ENCODE measurements around the gene TSHZ2.

Gene TSHZ2, protein sequence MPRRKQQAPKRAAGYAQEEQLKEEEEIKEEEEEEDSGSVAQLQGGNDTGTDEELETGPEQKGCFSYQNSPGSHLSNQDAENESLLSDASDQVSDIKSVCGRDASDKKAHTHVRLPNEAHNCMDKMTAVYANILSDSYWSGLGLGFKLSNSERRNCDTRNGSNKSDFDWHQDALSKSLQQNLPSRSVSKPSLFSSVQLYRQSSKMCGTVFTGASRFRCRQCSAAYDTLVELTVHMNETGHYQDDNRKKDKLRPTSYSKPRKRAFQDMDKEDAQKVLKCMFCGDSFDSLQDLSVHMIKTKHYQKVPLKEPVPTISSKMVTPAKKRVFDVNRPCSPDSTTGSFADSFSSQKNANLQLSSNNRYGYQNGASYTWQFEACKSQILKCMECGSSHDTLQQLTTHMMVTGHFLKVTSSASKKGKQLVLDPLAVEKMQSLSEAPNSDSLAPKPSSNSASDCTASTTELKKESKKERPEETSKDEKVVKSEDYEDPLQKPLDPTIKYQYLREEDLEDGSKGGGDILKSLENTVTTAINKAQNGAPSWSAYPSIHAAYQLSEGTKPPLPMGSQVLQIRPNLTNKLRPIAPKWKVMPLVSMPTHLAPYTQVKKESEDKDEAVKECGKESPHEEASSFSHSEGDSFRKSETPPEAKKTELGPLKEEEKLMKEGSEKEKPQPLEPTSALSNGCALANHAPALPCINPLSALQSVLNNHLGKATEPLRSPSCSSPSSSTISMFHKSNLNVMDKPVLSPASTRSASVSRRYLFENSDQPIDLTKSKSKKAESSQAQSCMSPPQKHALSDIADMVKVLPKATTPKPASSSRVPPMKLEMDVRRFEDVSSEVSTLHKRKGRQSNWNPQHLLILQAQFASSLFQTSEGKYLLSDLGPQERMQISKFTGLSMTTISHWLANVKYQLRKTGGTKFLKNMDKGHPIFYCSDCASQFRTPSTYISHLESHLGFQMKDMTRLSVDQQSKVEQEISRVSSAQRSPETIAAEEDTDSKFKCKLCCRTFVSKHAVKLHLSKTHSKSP (N-terminal part only)

DNA sequence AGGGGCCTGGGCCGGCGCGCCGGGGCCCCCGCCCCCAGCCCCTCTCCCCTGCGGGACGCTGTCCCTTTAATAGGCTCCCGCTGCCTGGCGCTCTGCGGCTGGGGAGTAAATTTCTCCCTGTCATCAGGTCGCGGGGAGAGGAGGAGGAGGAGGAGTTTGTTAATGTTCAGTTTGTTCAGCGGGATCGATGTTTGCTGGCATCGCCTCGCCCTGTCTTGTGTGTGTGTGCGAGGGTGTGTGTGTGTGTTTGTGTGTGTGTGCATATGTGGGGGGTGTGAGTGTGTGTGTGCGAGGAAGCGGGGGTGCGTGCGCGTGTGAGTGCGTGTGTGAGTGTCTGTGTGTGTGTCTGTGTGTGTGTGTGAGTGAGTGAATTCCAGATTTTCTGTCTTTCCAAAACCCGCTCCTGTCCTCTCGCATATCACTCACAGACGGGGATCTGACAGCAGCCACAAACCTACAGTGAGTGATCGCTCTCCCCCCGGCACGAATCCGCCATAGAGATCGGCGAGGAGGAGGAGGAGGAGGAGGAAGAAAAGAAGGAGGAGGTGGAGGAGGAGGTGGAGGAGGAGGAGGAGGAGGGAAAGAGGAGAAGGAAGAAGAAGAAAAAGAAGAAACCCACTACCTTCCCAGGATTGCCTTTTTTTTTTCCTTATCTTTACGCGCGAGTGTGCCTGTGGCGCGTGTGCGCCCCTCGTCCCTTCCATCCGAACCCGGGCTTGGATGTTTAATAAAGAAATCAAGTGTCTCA, at the start of gene TSHZ2:
Gene TSHZ2, plus strand, starts transcription at position 169 of the 748 bp plus-strand sequence. CDS start 936 bp downstream, outside the sequence.
- Histone ChIP-seq H3K36me3 (ENCODE audit: control insufficient read depth in 2 of 2, insufficient read depth in 2 of 2, low read length in 2 of 2) (no peaks in the 10 kb centered on the region), H3K4me1 (ENCODE audit: control insufficient read depth in 2 of 2, insufficient read depth in 2 of 2, low read length in 2 of 2) (no peaks in the 10 kb centered on the region), H3K27me3 (ENCODE audit: control insufficient read depth in 2 of 2, insufficient read depth in 2 of 2, low read length in 2 of 2) (peaks cover 5 to 8% of the 10 kb centered on the region in 2 donors), H3K4me3 (ENCODE audit: low read length in 2 of 2) (peak within 1 kb of the TSS; percentile 50 to 68), H3K27ac (ENCODE audit: low read depth in 2 of 2, low read length in 2 of 2) (no peak within 1 kb of the TSS), H3K9ac (ENCODE audit: low read depth in 1 of 2, low read length in 2 of 2) (peak within 1 kb of the TSS; percentile 32 to 33), H3K9me3 (ENCODE audit: control insufficient read depth in 2 of 2, low read length in 2 of 2) (no peaks in the 10 kb centered on the region)

DNA sequence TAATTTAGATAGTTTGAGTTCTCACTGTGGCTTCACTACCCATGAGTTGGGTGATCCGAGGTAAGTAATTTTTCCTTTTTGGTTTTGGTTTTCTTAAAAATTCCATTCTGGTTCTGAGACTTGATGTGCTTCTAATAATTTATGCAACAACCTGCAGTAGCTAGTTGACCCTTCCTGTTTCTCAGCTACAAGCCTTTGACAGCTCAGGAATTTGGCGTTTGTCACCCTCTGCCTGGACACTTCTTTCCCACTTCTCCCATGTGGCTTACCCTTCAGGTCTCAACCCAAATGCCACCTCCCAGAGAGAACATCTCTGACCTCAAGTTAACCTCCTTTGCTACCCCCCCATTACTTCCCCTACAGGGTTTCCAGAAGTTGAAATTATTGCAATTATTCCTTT, 49.7 kb upstream of the TSHZ2 start:
- no peaks in the 10 kb centered on the region for H3K9me3 ChIP-seq (ENCODE audit: control insufficient read depth in 2 of 2, low read length in 2 of 2)
- no peaks in the 10 kb centered on the region for H3K36me3 ChIP-seq (ENCODE audit: control insufficient read depth in 2 of 2, insufficient read depth in 2 of 2, low read length in 2 of 2)
- H3K4me3 ChIP-seq (ENCODE audit: low read length in 2 of 2), result no peak overlapping the region
- H3K9ac ChIP-seq (ENCODE audit: low read depth in 1 of 2, low read length in 2 of 2), result no peak overlapping the region
- H3K4me1 ChIP-seq (ENCODE audit: control insufficient read depth in 2 of 2, insufficient read depth in 2 of 2, low read length in 2 of 2), result no peaks in the 10 kb centered on the region
- no peaks in the 10 kb centered on the region for H3K27me3 ChIP-seq (ENCODE audit: control insufficient read depth in 2 of 2, insufficient read depth in 2 of 2, low read length in 2 of 2)
- no peak overlapping the region for H3K27ac ChIP-seq (ENCODE audit: low read depth in 2 of 2, low read length in 2 of 2)

DNA sequence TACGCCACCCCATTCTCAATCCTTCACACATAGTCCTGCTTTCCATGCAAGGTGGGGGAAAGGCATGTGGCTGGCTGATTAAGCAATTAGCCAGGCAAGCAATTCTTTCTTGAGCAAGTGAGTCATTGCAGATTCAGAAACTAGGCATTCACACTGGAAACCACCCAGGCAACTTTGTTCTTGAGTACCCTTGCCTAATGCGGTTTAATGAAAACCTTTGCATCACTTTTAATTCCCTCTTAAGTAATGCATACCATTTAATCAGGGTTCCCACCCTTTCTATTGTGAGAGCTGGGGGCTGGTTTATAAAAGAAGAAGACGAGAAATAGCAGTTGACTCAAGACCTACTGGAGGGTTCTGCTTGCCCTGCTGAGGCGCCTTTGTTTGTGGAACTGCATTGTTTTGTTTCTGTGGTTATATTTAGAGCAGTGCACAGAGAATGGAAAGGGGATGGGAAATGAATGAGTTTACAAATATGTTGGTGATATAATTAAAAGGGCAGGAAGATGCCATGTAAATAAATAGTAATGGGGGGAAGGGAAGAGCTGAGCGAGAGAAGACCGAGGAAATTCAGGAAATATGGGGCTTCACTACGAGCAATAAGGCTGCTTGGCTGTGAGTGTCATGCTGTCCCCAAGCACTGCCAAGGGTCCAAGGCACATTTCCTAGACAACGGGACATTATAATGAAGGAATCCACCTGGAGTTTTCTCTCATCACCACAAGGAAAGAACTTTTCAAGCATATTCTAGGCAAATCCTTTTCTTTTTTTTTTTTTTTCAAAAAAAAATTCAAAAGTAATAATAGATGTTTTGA, 48.8 kb upstream of the TSHZ2 start:
- Histone ChIP-seq H3K27me3 (ENCODE audit: control insufficient read depth in 2 of 2, insufficient read depth in 2 of 2, low read length in 2 of 2) (no peaks in the 10 kb centered on the region), H3K4me1 (ENCODE audit: control insufficient read depth in 2 of 2, insufficient read depth in 2 of 2, low read length in 2 of 2) (no peaks in the 10 kb centered on the region), H3K4me3 (ENCODE audit: low read length in 2 of 2) (no peak overlapping the region), H3K9ac (ENCODE audit: low read depth in 1 of 2, low read length in 2 of 2) (no peak overlapping the region), H3K27ac (ENCODE audit: low read depth in 2 of 2, low read length in 2 of 2) (no peak overlapping the region), H3K36me3 (ENCODE audit: control insufficient read depth in 2 of 2, insufficient read depth in 2 of 2, low read length in 2 of 2) (no peaks in the 10 kb centered on the region), H3K9me3 (ENCODE audit: control insufficient read depth in 2 of 2, low read length in 2 of 2) (no peaks in the 10 kb centered on the region)

DNA sequence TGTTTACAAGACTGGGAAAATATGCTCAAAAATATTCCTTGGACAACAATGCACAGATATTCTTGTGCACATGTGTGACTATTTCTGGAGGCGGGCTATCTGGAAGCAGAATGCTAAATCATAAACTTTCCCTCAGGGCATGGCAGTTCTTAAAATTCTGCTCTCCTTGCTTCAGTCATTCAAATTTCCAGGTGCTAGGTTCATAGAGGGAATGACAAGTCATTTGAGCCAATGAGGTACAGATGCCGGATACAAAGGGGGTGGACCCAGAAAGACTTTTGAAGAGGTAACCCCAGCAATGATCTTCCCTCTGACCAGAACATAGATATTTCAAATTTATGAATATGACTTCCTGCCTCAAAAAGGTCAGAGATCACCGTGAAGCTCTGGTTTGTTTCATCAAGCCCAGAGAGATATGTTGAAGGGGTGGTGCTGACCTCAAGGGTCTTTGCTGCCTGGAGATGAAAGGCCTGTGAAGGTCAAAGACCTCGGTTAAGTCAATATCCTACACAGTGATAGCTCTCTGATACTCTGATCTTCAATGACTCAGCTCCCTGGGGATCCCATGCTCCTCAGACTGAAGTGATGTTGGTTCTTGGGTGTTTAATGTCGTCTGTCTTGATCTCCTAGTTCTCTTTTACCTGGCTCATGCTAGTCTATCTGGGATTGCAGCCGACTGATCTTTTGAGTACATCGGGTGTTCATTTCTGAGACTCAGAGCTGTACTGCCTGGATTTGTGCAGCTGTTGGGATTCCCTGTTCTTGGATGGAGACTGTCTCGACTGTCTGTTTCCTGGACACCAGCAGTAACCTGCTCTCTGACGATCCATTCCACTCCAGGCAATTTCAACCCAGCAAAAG, 47.5 kb upstream of the TSHZ2 start:
- Histone ChIP-seq H3K4me3 (ENCODE audit: low read length in 2 of 2) (no peak overlapping the region), H3K27me3 (ENCODE audit: control insufficient read depth in 2 of 2, insufficient read depth in 2 of 2, low read length in 2 of 2) (no peaks in the 10 kb centered on the region), H3K4me1 (ENCODE audit: control insufficient read depth in 2 of 2, insufficient read depth in 2 of 2, low read length in 2 of 2) (no peaks in the 10 kb centered on the region), H3K9me3 (ENCODE audit: control insufficient read depth in 2 of 2, low read length in 2 of 2) (no peaks in the 10 kb centered on the region), H3K27ac (ENCODE audit: low read depth in 2 of 2, low read length in 2 of 2) (no peak overlapping the region), H3K9ac (ENCODE audit: low read depth in 1 of 2, low read length in 2 of 2) (no peak overlapping the region), H3K36me3 (ENCODE audit: control insufficient read depth in 2 of 2, insufficient read depth in 2 of 2, low read length in 2 of 2) (no peaks in the 10 kb centered on the region)

DNA sequence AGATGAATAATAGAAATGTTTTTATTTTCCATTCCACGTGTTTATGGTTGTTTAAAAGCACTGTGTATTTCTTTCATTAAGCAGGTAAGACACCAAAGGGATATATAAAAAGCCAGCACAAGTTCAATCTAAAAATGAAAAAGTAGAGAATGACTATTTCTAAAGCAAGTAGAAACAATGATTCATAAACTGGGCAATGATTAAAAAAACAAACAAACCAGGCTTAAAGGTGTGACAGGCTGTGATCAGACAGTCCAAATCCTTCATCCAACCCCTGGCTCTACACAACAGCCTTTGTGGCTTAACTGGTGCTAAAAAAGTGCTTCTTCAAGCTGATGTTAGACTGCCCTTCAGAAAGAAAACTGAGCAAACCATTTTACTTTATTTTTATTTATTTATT, 45.7 kb upstream of the TSHZ2 start:
- no peaks in the 10 kb centered on the region for H3K27me3 ChIP-seq (ENCODE audit: control insufficient read depth in 2 of 2, insufficient read depth in 2 of 2, low read length in 2 of 2)
- H3K4me3 ChIP-seq (ENCODE audit: low read length in 2 of 2), result no peak overlapping the region
- no peak overlapping the region for H3K9ac ChIP-seq (ENCODE audit: low read depth in 1 of 2, low read length in 2 of 2)
- no peaks in the 10 kb centered on the region for H3K36me3 ChIP-seq (ENCODE audit: control insufficient read depth in 2 of 2, insufficient read depth in 2 of 2, low read length in 2 of 2)
- no peak overlapping the region for H3K27ac ChIP-seq (ENCODE audit: low read depth in 2 of 2, low read length in 2 of 2)
- no peaks in the 10 kb centered on the region for H3K4me1 ChIP-seq (ENCODE audit: control insufficient read depth in 2 of 2, insufficient read depth in 2 of 2, low read length in 2 of 2)
- no peaks in the 10 kb centered on the region for H3K9me3 ChIP-seq (ENCODE audit: control insufficient read depth in 2 of 2, low read length in 2 of 2)

DNA sequence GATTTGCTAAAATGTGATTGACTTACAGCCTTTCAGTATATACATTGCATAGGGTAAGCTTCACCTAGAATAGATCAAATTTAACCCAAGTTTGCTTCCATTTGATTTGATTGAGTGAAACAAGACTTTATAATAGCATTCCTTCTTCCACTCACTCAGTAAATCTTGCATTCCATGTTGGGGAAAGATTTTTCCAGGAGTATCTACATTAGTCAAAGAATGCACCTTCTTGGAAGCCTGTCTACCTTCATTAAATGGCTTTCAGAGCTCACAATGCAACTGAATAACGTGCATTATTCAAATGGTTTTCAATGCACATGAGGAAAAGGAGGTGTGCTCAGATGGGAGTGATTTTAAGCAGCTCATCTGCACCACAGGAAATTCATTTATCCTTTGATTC, 38.3 kb upstream of the TSHZ2 start:
- H3K4me1 ChIP-seq (ENCODE audit: control insufficient read depth in 2 of 2, insufficient read depth in 2 of 2, low read length in 2 of 2), result no peaks in the 10 kb centered on the region
- no peak overlapping the region for H3K9ac ChIP-seq (ENCODE audit: low read depth in 1 of 2, low read length in 2 of 2)
- no peaks in the 10 kb centered on the region for H3K27me3 ChIP-seq (ENCODE audit: control insufficient read depth in 2 of 2, insufficient read depth in 2 of 2, low read length in 2 of 2)
- no peak overlapping the region for H3K4me3 ChIP-seq (ENCODE audit: low read length in 2 of 2)
- H3K27ac ChIP-seq (ENCODE audit: low read depth in 2 of 2, low read length in 2 of 2), result no peak overlapping the region
- H3K9me3 ChIP-seq (ENCODE audit: control insufficient read depth in 2 of 2, low read length in 2 of 2), result no peaks in the 10 kb centered on the region
- H3K36me3 ChIP-seq (ENCODE audit: control insufficient read depth in 2 of 2, insufficient read depth in 2 of 2, low read length in 2 of 2), result no peaks in the 10 kb centered on the region

DNA sequence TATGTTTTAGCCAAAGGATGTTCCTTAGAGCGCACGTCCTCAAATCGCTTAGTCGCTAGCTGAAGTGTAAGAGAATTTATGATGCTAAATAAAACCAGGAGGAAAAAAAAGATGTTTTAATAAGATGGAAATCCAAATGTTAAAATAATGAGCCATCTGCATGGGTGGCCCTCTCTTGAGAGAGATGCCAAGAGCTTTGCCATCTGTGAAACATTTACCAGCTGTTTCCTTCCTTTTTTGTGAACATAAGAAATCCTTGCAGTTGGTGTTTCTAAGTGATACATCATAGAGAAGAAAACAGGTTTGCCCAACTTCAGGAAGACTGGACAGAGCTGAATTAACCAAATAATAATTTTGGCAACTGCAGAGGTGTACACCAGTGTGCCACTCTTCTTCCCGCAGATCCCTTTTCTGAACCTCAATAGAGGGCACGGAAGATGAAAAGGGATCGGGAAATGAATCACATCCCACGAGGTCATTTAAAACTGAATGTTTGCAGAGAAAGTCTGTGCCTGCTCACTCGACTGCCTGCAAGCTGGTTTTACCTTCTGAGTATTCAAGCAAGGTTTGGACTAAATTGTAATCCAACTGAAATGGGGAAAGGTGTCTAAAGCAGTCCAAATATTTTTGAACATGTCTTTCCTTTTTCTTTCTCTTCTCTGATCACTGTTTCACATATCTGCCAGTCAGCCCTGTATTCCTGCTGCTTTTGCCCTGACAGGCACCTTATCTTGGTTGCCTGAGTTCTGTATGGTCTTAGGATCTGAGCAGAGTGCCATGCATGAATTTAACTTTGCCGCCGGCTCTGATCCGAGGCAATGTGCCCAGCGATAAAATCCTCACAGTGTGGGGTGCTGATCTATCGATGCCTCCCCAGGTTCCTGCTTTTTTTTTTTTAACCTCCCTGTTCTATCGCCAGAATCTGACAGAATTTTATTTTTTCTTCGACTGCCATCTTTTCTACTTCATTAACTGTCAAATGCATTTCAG, 35.5 kb upstream of the TSHZ2 start:
- Histone ChIP-seq H3K9ac (ENCODE audit: low read depth in 1 of 2, low read length in 2 of 2) (no peak overlapping the region), H3K9me3 (ENCODE audit: control insufficient read depth in 2 of 2, low read length in 2 of 2) (no peaks in the 10 kb centered on the region), H3K27ac (ENCODE audit: low read depth in 2 of 2, low read length in 2 of 2) (no peak overlapping the region), H3K4me1 (ENCODE audit: control insufficient read depth in 2 of 2, insufficient read depth in 2 of 2, low read length in 2 of 2) (no peaks in the 10 kb centered on the region), H3K4me3 (ENCODE audit: low read length in 2 of 2) (no peak overlapping the region), H3K27me3 (ENCODE audit: control insufficient read depth in 2 of 2, insufficient read depth in 2 of 2, low read length in 2 of 2) (no peaks in the 10 kb centered on the region), H3K36me3 (ENCODE audit: control insufficient read depth in 2 of 2, insufficient read depth in 2 of 2, low read length in 2 of 2) (no peaks in the 10 kb centered on the region)

DNA sequence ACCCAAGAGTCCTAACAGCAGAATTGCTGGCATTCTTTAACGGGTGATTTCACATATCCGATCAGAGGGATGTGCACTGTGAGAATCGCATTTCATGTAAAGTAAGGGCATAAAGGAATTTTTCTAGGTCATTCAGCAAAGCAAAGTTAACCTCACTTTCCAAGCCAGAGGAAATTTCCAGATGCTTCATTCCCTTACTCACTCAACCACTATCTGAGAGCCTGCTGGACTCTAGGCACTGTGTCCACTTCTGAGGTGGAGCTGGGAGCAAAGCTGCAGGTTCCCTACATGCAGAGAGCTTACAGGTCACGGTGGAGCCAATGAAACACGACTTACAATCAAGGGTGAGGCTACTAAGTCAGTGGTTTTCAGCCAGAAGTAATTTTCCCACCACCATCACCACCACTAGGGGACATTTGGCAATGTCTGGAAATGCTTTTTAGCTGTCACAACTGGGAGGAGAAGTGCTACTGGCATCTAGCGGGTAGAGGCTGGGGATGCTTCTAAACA, 34.5 kb upstream of the TSHZ2 start:
- no peak overlapping the region for H3K9ac ChIP-seq (ENCODE audit: low read depth in 1 of 2, low read length in 2 of 2)
- no peaks in the 10 kb centered on the region for H3K4me1 ChIP-seq (ENCODE audit: control insufficient read depth in 2 of 2, insufficient read depth in 2 of 2, low read length in 2 of 2)
- H3K36me3 ChIP-seq (ENCODE audit: control insufficient read depth in 2 of 2, insufficient read depth in 2 of 2, low read length in 2 of 2), result no peaks in the 10 kb centered on the region
- no peak overlapping the region for H3K4me3 ChIP-seq (ENCODE audit: low read length in 2 of 2)
- no peak overlapping the region for H3K27ac ChIP-seq (ENCODE audit: low read depth in 2 of 2, low read length in 2 of 2)
- no peaks in the 10 kb centered on the region for H3K9me3 ChIP-seq (ENCODE audit: control insufficient read depth in 2 of 2, low read length in 2 of 2)
- H3K27me3 ChIP-seq (ENCODE audit: control insufficient read depth in 2 of 2, insufficient read depth in 2 of 2, low read length in 2 of 2), result no peaks in the 10 kb centered on the region

Measured in mucosa of rectum (tissue), 2 donors.